H1 (cell line): Measurements from ENCODE around the gene GAS2. TPM values are rescaled to one million over a fixed set of nuclear protein-coding genes. Genes with fewer than 3 reads are reported as not detected.

Source experiments
- CEBPB ChIP-seq: IDR thresholded peaks from 2 replicates; pipeline ENCODE4 v1.6.1; 2012; ENCODE audit warnings: low read depth, low read length
- RFX5 ChIP-seq: IDR thresholded peaks from 2 replicates; pipeline ENCODE4 v1.6.1; 2011; ENCODE audit warnings: low read depth, low read length, improper control_type of control experiment, borderline replicate concordance
- SIRT6 ChIP-seq: IDR thresholded peaks from one replicate; pipeline ENCODE4 v1.7.1; 2012; ENCODE audit warnings: low read length, inconsistent platforms
- SIX5 ChIP-seq: IDR thresholded peaks from 2 replicates; pipeline ENCODE4 v1.6.1; 2011; ENCODE audit warnings: mild to moderate bottlenecking, low read depth, low read length
- polyA plus RNA-seq, 7 experiments: library from polyadenylated mRNA; depleted of rRNA in 3 of 7; stranded (reverse) in 5 of 7; unstranded in 2 of 7; fragments of >200 nt in 5 of 7; fragments of 200-250 nt in 2 of 7; gene quantifications; 1 replicate in 5 of 7; 2 replicates in 1 of 7; 4 replicates in 1 of 7; pipeline versions ENCODE4 v1.2.1 to v1.2.3, GENCODE V29; 2011 to 2013; ENCODE audit warnings: missing spikeins in 2 of 7, mixed read lengths in 2 of 7
- total RNA-seq: library from RNA; stranded (reverse); fragmentation: NEBNext Ultra II Directional; extraction: Animal tissue kit (Norgen Biotek cat#: 25700); gene quantifications from 2 replicates; pipeline ENCODE4 v1.2.1, GENCODE V29; 2021
- TF ChIP-seq, protein P1 (sequence below): fragments of 300-600 bp; sonication (generic); IDR thresholded peaks from 2 replicates; pipeline ENCODE4 v1.7.1; 2012; ENCODE audit warnings: low read length, moderate library complexity, mild to moderate bottlenecking, inconsistent platforms; ENCODE audit not compliant: insufficient replicate concordance

The GAS2 gene
- total and polyA plus RNA-seq, 2 of the 8 experiments (the other 6 are each of a cell fraction or from before 2014, with no cell fraction given), result 0.70 to 1.7 TPM

DNA sequence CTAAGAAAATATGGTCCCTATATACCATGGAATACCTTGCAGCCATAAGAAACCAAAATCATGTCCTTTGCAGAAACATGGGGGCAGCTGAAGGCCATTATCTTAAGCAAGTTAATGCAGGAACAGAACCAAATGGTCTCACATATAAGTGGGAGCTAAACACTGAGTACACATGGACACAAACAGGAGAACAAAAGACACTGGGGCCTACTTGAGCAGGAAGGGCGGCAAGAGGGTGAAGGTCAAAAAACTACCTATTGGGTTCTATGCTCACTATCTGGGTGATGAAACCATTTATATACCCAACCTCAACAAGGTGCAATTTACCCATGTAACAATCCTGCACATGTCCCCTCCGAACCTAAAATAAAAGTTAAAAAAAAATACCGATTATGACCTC lies 22.5 kb downstream of the GAS2 start (continued):
- TF ChIP-seq RFX5 (no peak), SIRT6 (no peak), SIX5 (no peak), CEBPB (no peak)
- TF ChIP-seq, protein P1, sequence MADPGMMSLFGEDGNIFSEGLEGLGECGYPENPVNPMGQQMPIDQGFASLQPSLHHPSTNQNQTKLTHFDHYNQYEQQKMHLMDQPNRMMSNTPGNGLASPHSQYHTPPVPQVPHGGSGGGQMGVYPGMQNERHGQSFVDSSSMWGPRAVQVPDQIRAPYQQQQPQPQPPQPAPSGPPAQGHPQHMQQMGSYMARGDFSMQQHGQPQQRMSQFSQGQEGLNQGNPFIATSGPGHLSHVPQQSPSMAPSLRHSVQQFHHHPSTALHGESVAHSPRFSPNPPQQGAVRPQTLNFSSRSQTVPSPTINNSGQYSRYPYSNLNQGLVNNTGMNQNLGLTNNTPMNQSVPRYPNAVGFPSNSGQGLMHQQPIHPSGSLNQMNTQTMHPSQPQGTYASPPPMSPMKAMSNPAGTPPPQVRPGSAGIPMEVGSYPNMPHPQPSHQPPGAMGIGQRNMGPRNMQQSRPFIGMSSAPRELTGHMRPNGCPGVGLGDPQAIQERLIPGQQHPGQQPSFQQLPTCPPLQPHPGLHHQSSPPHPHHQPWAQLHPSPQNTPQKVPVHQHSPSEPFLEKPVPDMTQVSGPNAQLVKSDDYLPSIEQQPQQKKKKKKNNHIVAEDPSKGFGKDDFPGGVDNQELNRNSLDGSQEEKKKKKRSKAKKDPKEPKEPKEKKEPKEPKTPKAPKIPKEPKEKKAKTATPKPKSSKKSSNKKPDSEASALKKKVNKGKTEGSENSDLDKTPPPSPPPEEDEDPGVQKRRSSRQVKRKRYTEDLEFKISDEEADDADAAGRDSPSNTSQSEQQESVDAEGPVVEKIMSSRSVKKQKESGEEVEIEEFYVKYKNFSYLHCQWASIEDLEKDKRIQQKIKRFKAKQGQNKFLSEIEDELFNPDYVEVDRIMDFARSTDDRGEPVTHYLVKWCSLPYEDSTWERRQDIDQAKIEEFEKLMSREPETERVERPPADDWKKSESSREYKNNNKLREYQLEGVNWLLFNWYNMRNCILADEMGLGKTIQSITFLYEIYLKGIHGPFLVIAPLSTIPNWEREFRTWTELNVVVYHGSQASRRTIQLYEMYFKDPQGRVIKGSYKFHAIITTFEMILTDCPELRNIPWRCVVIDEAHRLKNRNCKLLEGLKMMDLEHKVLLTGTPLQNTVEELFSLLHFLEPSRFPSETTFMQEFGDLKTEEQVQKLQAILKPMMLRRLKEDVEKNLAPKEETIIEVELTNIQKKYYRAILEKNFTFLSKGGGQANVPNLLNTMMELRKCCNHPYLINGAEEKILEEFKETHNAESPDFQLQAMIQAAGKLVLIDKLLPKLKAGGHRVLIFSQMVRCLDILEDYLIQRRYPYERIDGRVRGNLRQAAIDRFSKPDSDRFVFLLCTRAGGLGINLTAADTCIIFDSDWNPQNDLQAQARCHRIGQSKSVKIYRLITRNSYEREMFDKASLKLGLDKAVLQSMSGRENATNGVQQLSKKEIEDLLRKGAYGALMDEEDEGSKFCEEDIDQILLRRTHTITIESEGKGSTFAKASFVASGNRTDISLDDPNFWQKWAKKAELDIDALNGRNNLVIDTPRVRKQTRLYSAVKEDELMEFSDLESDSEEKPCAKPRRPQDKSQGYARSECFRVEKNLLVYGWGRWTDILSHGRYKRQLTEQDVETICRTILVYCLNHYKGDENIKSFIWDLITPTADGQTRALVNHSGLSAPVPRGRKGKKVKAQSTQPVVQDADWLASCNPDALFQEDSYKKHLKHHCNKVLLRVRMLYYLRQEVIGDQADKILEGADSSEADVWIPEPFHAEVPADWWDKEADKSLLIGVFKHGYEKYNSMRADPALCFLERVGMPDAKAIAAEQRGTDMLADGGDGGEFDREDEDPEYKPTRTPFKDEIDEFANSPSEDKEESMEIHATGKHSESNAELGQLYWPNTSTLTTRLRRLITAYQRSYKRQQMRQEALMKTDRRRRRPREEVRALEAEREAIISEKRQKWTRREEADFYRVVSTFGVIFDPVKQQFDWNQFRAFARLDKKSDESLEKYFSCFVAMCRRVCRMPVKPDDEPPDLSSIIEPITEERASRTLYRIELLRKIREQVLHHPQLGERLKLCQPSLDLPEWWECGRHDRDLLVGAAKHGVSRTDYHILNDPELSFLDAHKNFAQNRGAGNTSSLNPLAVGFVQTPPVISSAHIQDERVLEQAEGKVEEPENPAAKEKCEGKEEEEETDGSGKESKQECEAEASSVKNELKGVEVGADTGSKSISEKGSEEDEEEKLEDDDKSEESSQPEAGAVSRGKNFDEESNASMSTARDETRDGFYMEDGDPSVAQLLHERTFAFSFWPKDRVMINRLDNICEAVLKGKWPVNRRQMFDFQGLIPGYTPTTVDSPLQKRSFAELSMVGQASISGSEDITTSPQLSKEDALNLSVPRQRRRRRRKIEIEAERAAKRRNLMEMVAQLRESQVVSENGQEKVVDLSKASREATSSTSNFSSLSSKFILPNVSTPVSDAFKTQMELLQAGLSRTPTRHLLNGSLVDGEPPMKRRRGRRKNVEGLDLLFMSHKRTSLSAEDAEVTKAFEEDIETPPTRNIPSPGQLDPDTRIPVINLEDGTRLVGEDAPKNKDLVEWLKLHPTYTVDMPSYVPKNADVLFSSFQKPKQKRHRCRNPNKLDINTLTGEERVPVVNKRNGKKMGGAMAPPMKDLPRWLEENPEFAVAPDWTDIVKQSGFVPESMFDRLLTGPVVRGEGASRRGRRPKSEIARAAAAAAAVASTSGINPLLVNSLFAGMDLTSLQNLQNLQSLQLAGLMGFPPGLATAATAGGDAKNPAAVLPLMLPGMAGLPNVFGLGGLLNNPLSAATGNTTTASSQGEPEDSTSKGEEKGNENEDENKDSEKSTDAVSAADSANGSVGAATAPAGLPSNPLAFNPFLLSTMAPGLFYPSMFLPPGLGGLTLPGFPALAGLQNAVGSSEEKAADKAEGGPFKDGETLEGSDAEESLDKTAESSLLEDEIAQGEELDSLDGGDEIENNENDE, result no peak
